ENCODE results near the gene ADGRA1.

Gene ADGRA1

DNA sequence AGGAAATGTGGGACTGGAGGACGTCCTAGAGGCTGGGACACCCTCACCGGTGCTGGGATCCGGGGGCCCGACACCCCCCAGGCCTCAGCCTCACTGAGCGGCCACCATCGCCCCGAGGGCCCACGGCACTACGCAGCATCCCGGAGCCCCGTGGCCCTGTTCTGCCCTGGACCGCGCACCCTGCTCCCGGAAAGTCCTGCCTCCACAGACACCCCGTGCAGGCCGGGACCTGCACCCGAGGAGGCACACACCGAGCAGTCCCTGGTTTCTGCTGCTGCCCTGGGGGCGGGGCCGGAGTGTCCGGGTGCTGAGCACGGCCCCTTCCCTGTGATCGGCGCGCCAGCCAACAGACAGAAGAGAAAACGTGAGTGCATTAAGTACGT lies 54.2 kb downstream of the ADGRA1 start:
- Histone ChIP-seq H3K27me3 (ENCODE audit: insufficient read depth, low read length, poor library complexity, severe bottlenecking) (no peaks in the 10 kb centered on the region), H3K9ac (ENCODE audit: low read depth, low read length, poor library complexity, severe bottlenecking) (no peak overlapping the region), H2AFZ (ENCODE audit: low read length) (no peak overlapping the region), H3K4me2 (ENCODE audit: low read depth, low read length, poor library complexity, severe bottlenecking) (no peak overlapping the region), H3K9me3 (ENCODE audit: insufficient read depth, low read depth, low read length) (peaks cover 6% of the 10 kb centered on the region; the same call in 1 of the 2 replicates), H4K20me1 (ENCODE audit: insufficient read depth, low read length, poor library complexity, severe bottlenecking) (no peaks in the 10 kb centered on the region), H3K9me2 (replicated peaks; ENCODE audit: low read depth, low read length) (no peaks in the 10 kb centered on the region), H3F3A (ENCODE audit: low read depth) (no peaks in the 10 kb centered on the region), H3K4me1 (ENCODE audit: insufficient read depth, low read length, poor library complexity, severe bottlenecking) (no peaks in the 10 kb centered on the region), H3K36me3 (ENCODE audit: insufficient read depth, low read length) (no peaks in the 10 kb centered on the region), H3K79me2 (ENCODE audit: insufficient read depth, low read length) (no peaks in the 10 kb centered on the region), H3K4me3 (ENCODE audit: low read length, poor library complexity, severe bottlenecking) (no peak overlapping the region)
- TF ChIP-seq, protein P1, sequence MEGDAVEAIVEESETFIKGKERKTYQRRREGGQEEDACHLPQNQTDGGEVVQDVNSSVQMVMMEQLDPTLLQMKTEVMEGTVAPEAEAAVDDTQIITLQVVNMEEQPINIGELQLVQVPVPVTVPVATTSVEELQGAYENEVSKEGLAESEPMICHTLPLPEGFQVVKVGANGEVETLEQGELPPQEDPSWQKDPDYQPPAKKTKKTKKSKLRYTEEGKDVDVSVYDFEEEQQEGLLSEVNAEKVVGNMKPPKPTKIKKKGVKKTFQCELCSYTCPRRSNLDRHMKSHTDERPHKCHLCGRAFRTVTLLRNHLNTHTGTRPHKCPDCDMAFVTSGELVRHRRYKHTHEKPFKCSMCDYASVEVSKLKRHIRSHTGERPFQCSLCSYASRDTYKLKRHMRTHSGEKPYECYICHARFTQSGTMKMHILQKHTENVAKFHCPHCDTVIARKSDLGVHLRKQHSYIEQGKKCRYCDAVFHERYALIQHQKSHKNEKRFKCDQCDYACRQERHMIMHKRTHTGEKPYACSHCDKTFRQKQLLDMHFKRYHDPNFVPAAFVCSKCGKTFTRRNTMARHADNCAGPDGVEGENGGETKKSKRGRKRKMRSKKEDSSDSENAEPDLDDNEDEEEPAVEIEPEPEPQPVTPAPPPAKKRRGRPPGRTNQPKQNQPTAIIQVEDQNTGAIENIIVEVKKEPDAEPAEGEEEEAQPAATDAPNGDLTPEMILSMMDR (conservative IDR thresholded peaks at IDR 0.05; ENCODE audit: low read length), result no peak
- TF ChIP-seq EZH2phosphoT487 (IDR thresholded peaks at IDR 0.05; ENCODE audit: borderline replicate concordance), result no peak

DNA sequence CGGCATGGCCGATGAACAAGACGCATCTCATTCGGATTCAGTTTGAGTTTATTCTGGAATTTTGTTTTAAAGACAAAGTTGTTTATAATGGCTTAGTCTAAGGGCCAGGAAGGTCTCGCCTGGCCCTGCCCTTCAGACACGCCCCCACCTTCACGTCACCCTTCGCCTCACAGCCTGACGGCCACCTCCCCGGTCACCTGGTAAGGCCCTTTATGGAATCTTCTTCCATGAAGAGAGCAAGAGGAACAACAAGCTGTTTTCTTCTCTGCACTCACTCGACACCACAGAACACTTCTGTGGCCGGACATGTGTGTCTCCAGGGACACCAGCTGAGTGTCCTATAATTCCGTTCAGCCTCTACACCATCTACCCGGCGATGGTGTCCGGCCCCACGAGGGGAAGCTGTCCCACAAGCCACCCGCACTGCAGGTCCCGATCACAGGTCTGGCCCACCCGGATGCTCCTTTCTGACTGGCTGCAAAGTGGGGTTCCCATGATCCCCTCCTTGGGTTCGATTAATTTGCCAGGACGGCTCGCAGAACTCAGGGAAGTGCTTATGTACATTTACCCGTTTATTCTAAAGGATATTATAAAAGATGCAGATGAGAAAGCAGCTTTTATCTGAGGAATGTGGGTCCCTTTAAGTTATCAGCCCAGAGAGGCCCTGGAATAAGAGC lies 54.9 kb downstream of the ADGRA1 start:
- TF ChIP-seq, protein P1 (conservative IDR thresholded peaks at IDR 0.05; ENCODE audit: low read length), result no peak
- no peak for TF ChIP-seq EZH2phosphoT487 (IDR thresholded peaks at IDR 0.05; ENCODE audit: borderline replicate concordance)
- Histone ChIP-seq H3K27me3 (ENCODE audit: insufficient read depth, low read length, poor library complexity, severe bottlenecking) (no peaks in the 10 kb centered on the region), H3K4me1 (ENCODE audit: insufficient read depth, low read length, poor library complexity, severe bottlenecking) (no peaks in the 10 kb centered on the region), H3K9ac (ENCODE audit: low read depth, low read length, poor library complexity, severe bottlenecking) (no peak overlapping the region), H3F3A (ENCODE audit: low read depth) (no peaks in the 10 kb centered on the region), H3K9me3 (ENCODE audit: insufficient read depth, low read depth, low read length) (peaks cover 6% of the 10 kb centered on the region; the same call in 1 of the 2 replicates), H2AFZ (ENCODE audit: low read length) (no peak overlapping the region), H3K9me2 (replicated peaks; ENCODE audit: low read depth, low read length) (no peaks in the 10 kb centered on the region), H3K4me3 (ENCODE audit: low read length, poor library complexity, severe bottlenecking) (no peak overlapping the region), H3K79me2 (ENCODE audit: insufficient read depth, low read length) (no peaks in the 10 kb centered on the region), H4K20me1 (ENCODE audit: insufficient read depth, low read length, poor library complexity, severe bottlenecking) (no peaks in the 10 kb centered on the region), H3K36me3 (ENCODE audit: insufficient read depth, low read length) (no peaks in the 10 kb centered on the region), H3K4me2 (ENCODE audit: low read depth, low read length, poor library complexity, severe bottlenecking) (no peak overlapping the region)

DNA sequence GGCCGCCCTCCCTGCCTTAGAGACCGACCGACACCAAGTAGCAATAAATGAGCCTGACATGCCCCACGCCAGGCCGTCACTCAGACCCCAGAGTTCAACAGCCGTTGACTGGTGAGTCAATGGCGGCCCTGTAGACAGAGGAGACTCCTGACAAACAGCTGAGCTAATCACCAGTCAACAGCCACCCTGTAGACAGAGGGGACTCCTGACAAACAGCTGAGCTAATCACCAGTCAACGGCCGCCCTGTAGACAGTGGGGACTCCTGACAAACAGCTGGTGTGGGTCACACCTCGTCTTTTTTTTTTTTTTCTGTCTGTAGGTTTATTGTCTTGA lies 55.4 kb downstream of the ADGRA1 start:
- no peaks in the 10 kb centered on the region for H3K9me2 ChIP-seq (replicated peaks; ENCODE audit: low read depth, low read length)
- H2AFZ ChIP-seq (ENCODE audit: low read length), result no peak overlapping the region
- H3K4me3 ChIP-seq (ENCODE audit: low read length, poor library complexity, severe bottlenecking), result no peak overlapping the region
- H4K20me1 ChIP-seq (ENCODE audit: insufficient read depth, low read length, poor library complexity, severe bottlenecking), result no peaks in the 10 kb centered on the region
- H3K9ac ChIP-seq (ENCODE audit: low read depth, low read length, poor library complexity, severe bottlenecking), result no peak overlapping the region
- no peaks in the 10 kb centered on the region for H3F3A ChIP-seq (ENCODE audit: low read depth)
- no peak overlapping the region for H3K4me2 ChIP-seq (ENCODE audit: low read depth, low read length, poor library complexity, severe bottlenecking)
- H3K4me1 ChIP-seq (ENCODE audit: insufficient read depth, low read length, poor library complexity, severe bottlenecking), result no peaks in the 10 kb centered on the region
- no peaks in the 10 kb centered on the region for H3K79me2 ChIP-seq (ENCODE audit: insufficient read depth, low read length)
- no peak for TF ChIP-seq EZH2phosphoT487 (IDR thresholded peaks at IDR 0.05; ENCODE audit: borderline replicate concordance)
- TF ChIP-seq, protein P1 (conservative IDR thresholded peaks at IDR 0.05; ENCODE audit: low read length), result no peak
- peaks cover 6% of the 10 kb centered on the region; the same call in 1 of the 2 replicates for H3K9me3 ChIP-seq (ENCODE audit: insufficient read depth, low read depth, low read length)
- no peaks in the 10 kb centered on the region for H3K27me3 ChIP-seq (ENCODE audit: insufficient read depth, low read length, poor library complexity, severe bottlenecking)
- H3K36me3 ChIP-seq (ENCODE audit: insufficient read depth, low read length), result no peaks in the 10 kb centered on the region
